HepG2 (cell line): Measurements from ENCODE around the gene ARL6IP4.

Source experiments
- FOXM1 ChIP-seq: sonication (generic); formaldehyde crosslinking; IDR thresholded peaks from 2 replicates; pipeline ENCODE4 v1.5.0; 2020; ENCODE audit warnings: missing genetic modification reagents
- FOXP1 ChIP-seq, 2 experiments: fragments of 450-650 bp in 1 of 2; IDR thresholded peaks; 2 replicates each; pipeline ENCODE4 v1.6.1; 2017 to 2018; ENCODE audit warnings: antibody characterized with exemption in 1 of 2
- GTF2F1 ChIP-seq: fragments of 150-350 bp; IDR thresholded peaks from 2 replicates; pipeline ENCODE4 v1.6.1; 2014; ENCODE audit warnings: low read length
- JUN ChIP-seq: sonication (generic); formaldehyde crosslinking; IDR thresholded peaks from 2 replicates; pipeline ENCODE4 v1.4.0; 2020; ENCODE audit warnings: mild to moderate bottlenecking, missing genetic modification reagents
- POLR2A ChIP-seq, 2 experiments: IDR thresholded peaks; 2 replicates each; pipeline ENCODE4 v1.6.1; 2011; ENCODE audit warnings: low read depth in 2 of 2, low read length in 2 of 2, mild to moderate bottlenecking in 1 of 2, moderate library complexity in 1 of 2; ENCODE audit not compliant: insufficient read depth in 1 of 2
- RAD21 ChIP-seq: fragments of 450-650 bp; formaldehyde crosslinking; IDR thresholded peaks from 2 replicates; pipeline ENCODE4 v1.5.0; 2020; ENCODE audit warnings: mild to moderate bottlenecking
- SALL1 ChIP-seq: sonication (generic); formaldehyde crosslinking; IDR thresholded peaks from 2 replicates; pipeline ENCODE4 v1.8.0; 2022; ENCODE audit warnings: mild to moderate bottlenecking, missing genetic modification reagents
- ZNF530 ChIP-seq: sonication (generic); formaldehyde crosslinking; IDR thresholded peaks from 2 replicates; pipeline ENCODE4 v1.5.0; 2020; ENCODE audit warnings: low read depth, mild to moderate bottlenecking, missing genetic modification reagents
- ZNF569 ChIP-seq: sonication (generic); formaldehyde crosslinking; IDR thresholded peaks from 2 replicates; pipeline ENCODE4 v1.5.0; 2020; ENCODE audit warnings: mild to moderate bottlenecking, missing genetic modification reagents, moderate library complexity, borderline replicate concordance
- ZNF589 ChIP-seq: sonication (generic); formaldehyde crosslinking; conservative IDR thresholded peaks from 2 replicates; pipeline ENCODE4 v1.8.0; 2022; ENCODE audit warnings: mild to moderate bottlenecking, moderate library complexity, missing genetic modification reagents
- ZNF850 ChIP-seq: sonication (generic); formaldehyde crosslinking; conservative IDR thresholded peaks from 2 replicates; pipeline ENCODE4 v1.9.0; 2021; ENCODE audit warnings: mild to moderate bottlenecking, missing genetic modification reagents
- TF ChIP-seq, protein P1 (sequence below): sonication (generic); formaldehyde crosslinking; IDR thresholded peaks from 2 replicates; pipeline ENCODE4 v1.5.1; 2020; ENCODE audit warnings: mild to moderate bottlenecking, missing genetic modification reagents, moderate library complexity

- no peak for TF ChIP-seq ZNF569 (CRISPR knock-in tag)
- TF ChIP-seq ZNF850 (CRISPR knock-in tag), result no peak
- TF ChIP-seq POLR2A (IDR thresholded peaks at IDR 0.05; ENCODE audit: insufficient read depth in 1 of 2, low read depth in 2 of 2, low read length in 2 of 2), result no peak
- TF ChIP-seq JUN (CRISPR knock-in tag), result no peak
- no peak for TF ChIP-seq RAD21 (CRISPR knock-in tag)
- no peak for TF ChIP-seq GTF2F1
- TF ChIP-seq, protein P1, sequence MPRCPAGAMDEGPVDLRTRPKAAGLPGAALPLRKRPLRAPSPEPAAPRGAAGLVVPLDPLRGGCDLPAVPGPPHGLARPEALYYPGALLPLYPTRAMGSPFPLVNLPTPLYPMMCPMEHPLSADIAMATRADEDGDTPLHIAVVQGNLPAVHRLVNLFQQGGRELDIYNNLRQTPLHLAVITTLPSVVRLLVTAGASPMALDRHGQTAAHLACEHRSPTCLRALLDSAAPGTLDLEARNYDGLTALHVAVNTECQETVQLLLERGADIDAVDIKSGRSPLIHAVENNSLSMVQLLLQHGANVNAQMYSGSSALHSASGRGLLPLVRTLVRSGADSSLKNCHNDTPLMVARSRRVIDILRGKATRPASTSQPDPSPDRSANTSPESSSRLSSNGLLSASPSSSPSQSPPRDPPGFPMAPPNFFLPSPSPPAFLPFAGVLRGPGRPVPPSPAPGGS (CRISPR knock-in tag), result no peak
- no peak for TF ChIP-seq FOXM1 (CRISPR knock-in tag)
- no peak for TF ChIP-seq SALL1
- TF ChIP-seq ZNF589, result no peak
- no peak for TF ChIP-seq FOXP1 (IDR thresholded peaks at IDR 0.05)
- TF ChIP-seq FOXP1 (CRISPR knock-in tag; IDR thresholded peaks at IDR 0.05), result no peak
- TF ChIP-seq ZNF530, result no peak
Observed at GRCh38 chr12:123004287-123004686, 23.8 kb downstream of the ARL6IP4 start.
